Measurements from ENCODE around the gene LAG3.

DNA sequence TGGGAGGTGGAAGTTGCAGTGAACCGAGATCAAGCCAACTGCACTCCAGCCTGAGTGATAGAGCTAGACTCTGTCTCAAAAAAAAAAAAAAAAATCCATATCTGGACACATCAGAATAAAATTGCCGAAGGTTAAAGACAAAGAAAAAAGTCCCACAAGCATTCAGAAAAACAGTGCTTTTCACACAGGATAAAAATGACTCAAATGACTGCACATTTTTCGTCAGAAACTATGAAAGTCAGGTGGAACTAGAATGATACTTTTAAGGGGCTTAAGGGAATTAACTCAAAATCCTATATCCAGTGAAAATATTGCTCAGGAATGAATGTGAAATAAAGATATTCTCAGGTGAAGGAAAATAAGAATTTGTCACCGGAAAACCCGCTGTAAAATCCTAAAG is 35.6 kb upstream of the LAG3 start:
- TF ChIP-seq POLR2A (IDR thresholded peaks at IDR 0.05), result no peak
- no peak for TF ChIP-seq POLR2AphosphoS5 (IDR thresholded peaks at IDR 0.05)

All from spleen (tissue), 3 donors.